H1 (cell line): ENCODE measurements around the gene PRKCZ. TPM values are rescaled to one million over a fixed set of nuclear protein-coding genes. Genes with fewer than 3 reads are reported as not detected.

Experiments
- CTCF ChIA-PET: fragments of 300-600 bp; sonication (Branson Sonifier 250); formaldehyde crosslinking; loops from one replicate; lab custom pipeline; 2021; ENCODE audit not compliant: partially characterized antibody; lab: Charles Lee
- POLR2A ChIA-PET: fragments of 300-600 bp; sonication (Branson Sonifier 250); formaldehyde crosslinking; loops from one replicate; lab custom pipeline; 2021; ENCODE audit warnings: inconsistent platforms; ENCODE audit not compliant: partially characterized antibody; lab: Charles Lee
- DNase-seq, 2 experiments: peaks; one replicate each; pipeline versions ENCODE4 v3.0.0 to v3.0.0-alpha.2; 2010 to 2022; ENCODE audit warnings: low spot score in 2 of 2, low read depth in 1 of 2, mixed read lengths in 1 of 2
- FAIRE-seq: peaks from 2 replicates; lab custom pipeline; 2011; peaks lifted over from hg19 to GRCh38; lab: Jason Lieb, UNC
- H2AFZ ChIP-seq: 2 replicates; pipeline ENCODE4 v1.8.1; 2012; ENCODE audit warnings: low read length, inconsistent platforms
- H2AK5ac ChIP-seq: 2 replicates; pipeline ENCODE4 v1.6.1; 2013; ENCODE audit warnings: low read depth, low read length
- H2BK120ac ChIP-seq: replicated peaks from 2 replicates; pipeline ENCODE3; 2013; ENCODE audit warnings: low read depth, low read length, inconsistent platforms
- H2BK12ac ChIP-seq: 2 replicates; pipeline ENCODE4 v1.6.1; 2013; ENCODE audit warnings: low read depth, low read length
- H2BK15ac ChIP-seq: 2 replicates; pipeline ENCODE4 v1.6.1; 2013; ENCODE audit warnings: low read length
- H2BK20ac ChIP-seq: 2 replicates; pipeline ENCODE4 v1.6.1; 2013; ENCODE audit warnings: low read length
- H2BK5ac ChIP-seq: 2 replicates; pipeline ENCODE4 v1.6.1; 2013; ENCODE audit warnings: low read depth, low read length
- H3K14ac ChIP-seq: 2 replicates; pipeline ENCODE4 v1.6.1; 2013; ENCODE audit warnings: inconsistent platforms; ENCODE audit not compliant: insufficient read length
- H3K18ac ChIP-seq: 2 replicates; pipeline ENCODE4 v1.6.1; 2013; ENCODE audit warnings: low read length; ENCODE audit errors: extremely low read depth
- H3K23ac ChIP-seq: 2 replicates; pipeline ENCODE4 v1.6.1; 2013; ENCODE audit warnings: inconsistent platforms; ENCODE audit not compliant: insufficient read length
- H3K23me2 ChIP-seq: 2 replicates; pipeline ENCODE4 v1.6.1; 2013; ENCODE audit warnings: low read depth, low read length
- H3K27ac ChIP-seq: 2 replicates; pipeline ENCODE4 v1.6.1; 2011; ENCODE audit warnings: low read depth, low read length, inconsistent platforms
- H3K27me3 ChIP-seq, 4 experiments: replicated peaks in 1 of 4; 1 replicate in 1 of 4; 2 replicates in 3 of 4; pipeline versions ENCODE4 v1.6.1 to v1.8.1; 2011 to 2013; ENCODE audit warnings: low read length in 3 of 4, mild to moderate bottlenecking in 3 of 4, inconsistent platforms in 2 of 4, mixed read lengths in 2 of 4, moderate library complexity in 1 of 4; ENCODE audit not compliant: control insufficient read depth in 3 of 4, insufficient read depth in 3 of 4; ENCODE audit errors: extremely low read depth in 1 of 4
- H3K36me3 ChIP-seq, 4 experiments: 2 replicates each; pipeline versions ENCODE4 v1.6.1 to v1.8.1; 2011 to 2013; ENCODE audit warnings: mild to moderate bottlenecking in 4 of 4, low read length in 3 of 4, moderate library complexity in 2 of 4, control low read depth in 1 of 4, inconsistent platforms in 1 of 4; ENCODE audit not compliant: insufficient read depth in 4 of 4, control insufficient read depth in 2 of 4
- H3K4ac ChIP-seq: replicated peaks from 2 replicates; pipeline ENCODE3; 2013; ENCODE audit warnings: low read length, low read depth, mixed read lengths, inconsistent platforms; ENCODE audit not compliant: insufficient read length
- H3K4me1 ChIP-seq, 4 experiments: replicated peaks in 1 of 4; 1 replicate in 1 of 4; 2 replicates in 3 of 4; pipeline versions ENCODE4 v1.6.1 to v1.8.1; 2011 to 2013; ENCODE audit warnings: low read length in 3 of 4, inconsistent platforms in 2 of 4, mixed read lengths in 1 of 4; ENCODE audit not compliant: insufficient read depth in 4 of 4, control insufficient read depth in 3 of 4
- H3K4me2 ChIP-seq, 2 experiments: 2 replicates each; pipeline versions ENCODE4 v1.6.1 to v1.8.1; 2011 to 2013; ENCODE audit warnings: low read depth in 2 of 2, low read length in 2 of 2, control low read depth in 1 of 2, inconsistent platforms in 1 of 2, mild to moderate bottlenecking in 1 of 2; ENCODE audit not compliant: insufficient read depth in 1 of 2
- H3K4me3 ChIP-seq, 4 experiments: fragments of 200-600, 300-600 bp in 1 of 4; sonication (generic), shearing (Covaris generic), sonication (Bioruptor Twin) in 1 of 4; 2 replicates each; pipeline versions ENCODE4 v1.5.1 to v1.8.1; 2011 to 2016; ENCODE audit warnings: low read length in 4 of 4, low read depth in 3 of 4, control low read depth in 2 of 4, inconsistent platforms in 2 of 4, mild to moderate bottlenecking in 2 of 4, mixed read lengths in 1 of 4, moderate library complexity in 1 of 4; ENCODE audit not compliant: insufficient read depth in 2 of 4; ENCODE audit errors: extremely low read depth in 1 of 4
- H3K56ac ChIP-seq: replicated peaks from 2 replicates; pipeline ENCODE3; 2013; ENCODE audit warnings: low read depth, mild to moderate bottlenecking, mixed read lengths, low read length, inconsistent platforms; ENCODE audit not compliant: insufficient read length
- H3K79me1 ChIP-seq: 2 replicates; pipeline ENCODE4 v1.6.1; 2013; ENCODE audit warnings: low read depth, low read length, control low read depth
- H3K79me2 ChIP-seq, 2 experiments: 2 replicates each; pipeline versions ENCODE4 v1.6.1 to v1.8.1; 2012 to 2013; ENCODE audit warnings: low read length in 2 of 2, mild to moderate bottlenecking in 2 of 2, inconsistent platforms in 1 of 2; ENCODE audit not compliant: insufficient read depth in 2 of 2, control insufficient read depth in 1 of 2
- H3K9ac ChIP-seq, 4 experiments: replicated peaks in 1 of 4; 1 replicate in 1 of 4; 2 replicates in 3 of 4; pipeline versions ENCODE4 v1.6.1 to v1.8.1; 2011 to 2013; ENCODE audit warnings: low read depth in 3 of 4, low read length in 3 of 4, control low read depth in 2 of 4, mild to moderate bottlenecking in 2 of 4, moderate library complexity in 2 of 4, inconsistent platforms in 1 of 4; ENCODE audit errors: extremely low read depth in 1 of 4
- H3K9me3 ChIP-seq, 2 experiments: 2 replicates each; pipeline versions ENCODE4 v1.6.1 to v1.8.1; 2012 to 2013; ENCODE audit warnings: mild to moderate bottlenecking in 2 of 2, moderate library complexity in 2 of 2, control low read depth in 1 of 2, inconsistent platforms in 1 of 2, low read depth in 1 of 2, low read length in 1 of 2, mixed read lengths in 1 of 2; ENCODE audit not compliant: insufficient read depth in 2 of 2
- H4K20me1 ChIP-seq, 2 experiments: replicated peaks in 1 of 2; 2 replicates each; pipeline versions ENCODE3 to v1.8.1; 2011 to 2013; ENCODE audit warnings: inconsistent platforms in 2 of 2, low read length in 2 of 2, mild to moderate bottlenecking in 1 of 2; ENCODE audit not compliant: insufficient read depth in 2 of 2, control insufficient read depth in 1 of 2
- H4K5ac ChIP-seq: 2 replicates; pipeline ENCODE4 v1.6.1; 2013; ENCODE audit warnings: low read length, low read depth, mixed read lengths, inconsistent platforms; ENCODE audit not compliant: insufficient read length
- H4K8ac ChIP-seq: 2 replicates; pipeline ENCODE4 v1.8.0; 2013; ENCODE audit warnings: mild to moderate bottlenecking, moderate library complexity, low read length, inconsistent platforms; ENCODE audit not compliant: insufficient read depth; ENCODE audit errors: extremely low read depth
- H4K91ac ChIP-seq: replicated peaks from 2 replicates; pipeline ENCODE3; 2013; ENCODE audit warnings: low read length, mixed read lengths, inconsistent platforms; ENCODE audit not compliant: insufficient read length
- BACH1 ChIP-seq: IDR thresholded peaks from 2 replicates; pipeline ENCODE4 v1.6.1; 2012; ENCODE audit warnings: low read length, improper control_type of control experiment
- CBX8 ChIP-seq: fragments of 300-800, 300-1000 bp; sonication (generic); IDR thresholded peaks from 2 replicates; pipeline ENCODE4 v1.7.1; 2016; ENCODE audit warnings: low read depth, low read length, borderline replicate concordance
- CHD1 ChIP-seq: IDR thresholded peaks from 2 replicates; pipeline ENCODE4 v1.6.1; 2012; ENCODE audit warnings: low read depth, low read length, improper control_type of control experiment
- EP300 ChIP-seq, 2 experiments: IDR thresholded peaks; 1 replicate in 1 of 2; 2 replicates in 1 of 2; pipeline ENCODE4 v1.6.1; 2011 to 2012; ENCODE audit warnings: low read depth in 2 of 2, low read length in 2 of 2, mild to moderate bottlenecking in 2 of 2, borderline replicate concordance in 1 of 2, inconsistent platforms in 1 of 2, moderate library complexity in 1 of 2
- GABPA ChIP-seq: IDR thresholded peaks from 2 replicates; pipeline ENCODE4 v1.6.1; 2011; ENCODE audit warnings: mild to moderate bottlenecking, low read length, moderate library complexity, borderline replicate concordance; ENCODE audit not compliant: insufficient read depth
- KDM1A ChIP-seq: fragments of 200-600, 300-600 bp; sonication (generic); IDR thresholded peaks from 2 replicates; pipeline ENCODE4 v1.7.1; 2016; ENCODE audit warnings: mild to moderate bottlenecking, low read length, borderline replicate concordance
- KDM5A ChIP-seq: fragments of 200-600 bp; IDR thresholded peaks from 2 replicates; pipeline ENCODE4 v1.7.1; 2012; ENCODE audit warnings: mild to moderate bottlenecking, low read length, inconsistent platforms, mixed read lengths
- NANOG ChIP-seq: IDR thresholded peaks from 2 replicates; pipeline ENCODE4 v1.6.1; 2011; ENCODE audit warnings: low read length, low read depth, mild to moderate bottlenecking, inconsistent platforms; ENCODE audit not compliant: insufficient read depth, poor library complexity, severe bottlenecking
- RFX5 ChIP-seq: IDR thresholded peaks from 2 replicates; pipeline ENCODE4 v1.6.1; 2011; ENCODE audit warnings: low read depth, low read length, improper control_type of control experiment, borderline replicate concordance
- SAP30 ChIP-seq: fragments of 300-600 bp; sonication (generic); IDR thresholded peaks from 2 replicates; pipeline ENCODE4 v1.7.1; 2012; ENCODE audit warnings: low read length, moderate library complexity, mild to moderate bottlenecking, inconsistent platforms; ENCODE audit not compliant: insufficient read depth, insufficient replicate concordance
- SP2 ChIP-seq: IDR thresholded peaks from 2 replicates; pipeline ENCODE4 v1.6.1; 2012; ENCODE audit warnings: mild to moderate bottlenecking, low read length, inconsistent platforms
- YY1 ChIP-seq: IDR thresholded peaks from 2 replicates; pipeline ENCODE4 v1.6.1; 2011; ENCODE audit warnings: low read depth, mild to moderate bottlenecking, low read length
- ZNF274 ChIP-seq: IDR thresholded peaks from 2 replicates; pipeline ENCODE4 v1.7.0; 2012; ENCODE audit warnings: low read length, borderline replicate concordance; ENCODE audit errors: extremely low read depth
- WGBS, 2 experiments: shearing (Covaris generic) in 1 of 2; methylation state at CpG; one replicate each; pipeline versions ENCODE4 v1.1.6 to v1.1.7; 2013 to 2015; ENCODE audit warnings: low lambda C conversion rate in 2 of 2, mixed read lengths in 2 of 2, inconsistent platforms in 1 of 2, low coverage in 1 of 2, missing lambda C conversion rate in 1 of 2; ENCODE audit not compliant: insufficient replicate concordance in 2 of 2, insufficient coverage in 1 of 2, insufficient read length in 1 of 2; ENCODE audit errors: extremely low coverage in 1 of 2, missing lambda C conversion rate in 1 of 2; 5-methylcytosine and 5-hydroxymethylcytosine counted together
- polyA plus RNA-seq, 7 experiments: library from polyadenylated mRNA; depleted of rRNA in 3 of 7; stranded (reverse) in 5 of 7; unstranded in 2 of 7; fragments of >200 nt in 5 of 7; fragments of 200-250 nt in 2 of 7; gene quantifications; 1 replicate in 5 of 7; 2 replicates in 1 of 7; 4 replicates in 1 of 7; pipeline versions ENCODE4 v1.2.1 to v1.2.3, GENCODE V29; 2011 to 2013; ENCODE audit warnings: missing spikeins in 2 of 7, mixed read lengths in 2 of 7
- total RNA-seq: library from RNA; stranded (reverse); fragmentation: NEBNext Ultra II Directional; extraction: Animal tissue kit (Norgen Biotek cat#: 25700); gene quantifications from 2 replicates; pipeline ENCODE4 v1.2.1, GENCODE V29; 2021

The PRKCZ gene
- total and polyA plus RNA-seq, 2 of the 8 experiments (the other 6 are each of a cell fraction or from before 2014, with no cell fraction given), result 37.4 to 45.1 TPM

DNA sequence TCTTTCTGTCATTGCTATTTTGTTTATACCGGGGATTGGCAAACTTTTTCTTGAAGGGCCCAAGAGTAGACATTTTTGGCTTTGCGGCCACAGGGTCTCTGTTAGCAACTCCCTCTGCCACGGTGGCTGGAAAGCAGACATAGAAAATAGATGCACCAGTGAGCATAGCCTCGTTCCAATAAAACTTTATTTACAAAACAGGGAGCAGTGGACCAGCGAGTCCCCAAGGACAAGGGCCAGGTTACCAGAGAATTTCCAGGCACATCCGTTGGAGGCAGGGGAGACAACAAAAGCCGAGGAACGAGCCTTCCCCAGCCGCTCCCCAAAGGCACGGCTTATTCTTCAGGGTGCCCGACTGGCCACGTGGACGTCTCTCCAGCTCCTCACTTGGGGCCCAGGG lies 117.9 kb downstream of the PRKCZ start:
- FAIRE-seq, result no peak
- Histone ChIP-seq H4K20me1 (peaks cover 0 to 5% of the 10 kb centered on the region in 2 experiments), H4K5ac (no peak overlapping the region), H2BK15ac (no peak overlapping the region), H3K4me1 (peaks cover 0 to 3% (median 0%) of the 10 kb centered on the region in 4 experiments; a peak in 2 of 7 replicates), H3K27ac (no peak overlapping the region), H3K56ac (no peak overlapping the region), H3K27me3 (no peaks in the 10 kb centered on the region), H3K79me2 (no peaks in the 10 kb centered on the region; a peak in 1 of 4 replicates), H3K9ac (no peak overlapping the region), H4K8ac (no peak overlapping the region), H2AK5ac (no peak overlapping the region), H3K36me3 (peaks cover 0 to 8% (median under 1%) of the 10 kb centered on the region in 4 experiments; a peak in 3 of 8 replicates), H2AFZ (no peak overlapping the region), H3K4me3 (no peak overlapping the region), H2BK20ac (no peak overlapping the region), H3K79me1 (no peaks in the 10 kb centered on the region; the same call in none of the 2 replicates), H2BK12ac (no peak overlapping the region), H4K91ac (no peak overlapping the region), H3K14ac (no peak overlapping the region), H3K4me2 (no peak overlapping the region), H2BK5ac (no peak overlapping the region), H3K4ac (no peak overlapping the region), H3K9me3 (no peaks in the 10 kb centered on the region), H3K18ac (no peak overlapping the region), H2BK120ac (no peak overlapping the region), H3K23ac (no peak overlapping the region), H3K23me2 (no peaks in the 10 kb centered on the region)
- DNase-seq, result no peak
- no peak for TF ChIP-seq SAP30
- TF ChIP-seq KDM5A, result no peak
- TF ChIP-seq RFX5, result no peak
- no peak for TF ChIP-seq BACH1
- TF ChIP-seq YY1, result no peak
- TF ChIP-seq NANOG, result no peak
- TF ChIP-seq GABPA, result no peak
- no peak for TF ChIP-seq EP300 (IDR thresholded peaks at IDR 0.05; ENCODE audit: borderline replicate concordance in 1 of 2, low read depth in 2 of 2, low read length in 2 of 2)
- no peak for TF ChIP-seq KDM1A
- TF ChIP-seq SP2, result no peak
- TF ChIP-seq ZNF274, result no peak
- no peak for TF ChIP-seq CBX8
- TF ChIP-seq CHD1, result no peak
- ChIA-PET CTCF (interaction anchor here (0.7 kb wide), 2 partner anchors 9 to 272 kb away, joined by 3 read pairs; no protein-coding TSS in a partner anchor), POLR2A (no interaction called here)
- WGBS, 2 experiments, result 95% methylated on average over 13 of the region's 13 CpGs; no CpG with 5 or more reads in 1 of the 2 experiments
